HG03196 (cell line): ENCODE measurements around the gene PLK4.
"Not testable (repeated sequence)": the region's sequence is repeated elsewhere in the genome, so short reads cannot be mapped to it uniquely, and the experiment has no call there.

Experiments used
- ATAC-seq: cut with Tn5 transposase; IDR thresholded peaks from one replicate; pipeline ENCODE4 v1.9.1; 2021; ENCODE audit not compliant: unreplicated experiment

Gene PLK4

GRCh38 chr4:127905029-127905428 is 24.3 kb downstream of the PLK4 start:
- no peak for ATAC-seq

- no peak for ATAC-seq
Measured at GRCh38 chr4:127916512-127916911, 35.8 kb downstream of the PLK4 start.

DNA sequence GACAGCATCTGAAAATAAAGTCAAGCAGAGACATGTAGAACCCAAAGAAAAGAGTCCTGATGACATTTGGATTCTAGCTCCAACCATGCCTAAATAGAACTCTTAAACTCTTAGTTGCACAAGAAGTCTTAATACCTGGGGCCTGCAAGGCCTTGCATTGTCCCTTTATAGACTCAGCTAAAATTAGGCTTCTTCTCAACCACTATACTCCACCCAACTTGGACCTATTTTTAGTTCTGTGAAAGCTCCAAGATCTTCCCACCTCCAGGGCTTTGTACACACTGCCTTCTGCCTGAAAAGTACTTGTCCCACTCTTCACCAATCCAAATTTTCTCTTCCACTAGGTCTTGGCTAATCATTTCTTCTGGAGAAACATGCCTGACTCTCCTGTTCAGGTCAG is 36.5 kb downstream of the PLK4 start:
- no peak for ATAC-seq

DNA sequence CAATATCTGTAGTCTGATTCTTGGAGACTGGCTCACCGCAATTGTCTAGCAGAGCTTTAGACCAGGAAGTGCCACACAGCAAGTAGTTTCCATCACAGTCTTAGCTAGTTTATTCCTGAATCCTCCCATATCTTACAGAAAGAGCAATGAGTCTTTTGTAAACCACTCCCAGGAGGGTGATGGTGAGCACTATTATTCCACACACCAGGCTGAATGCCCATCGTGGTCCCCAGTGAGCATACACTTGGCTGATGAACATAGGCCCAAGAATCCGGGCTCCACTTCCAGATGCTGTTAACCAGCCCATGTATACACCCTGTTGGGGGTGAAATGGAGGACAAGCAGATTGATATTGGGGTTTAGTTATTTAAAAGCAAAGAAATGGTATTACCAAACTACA is 39.8 kb downstream of the PLK4 start:
- no peak for ATAC-seq

DNA sequence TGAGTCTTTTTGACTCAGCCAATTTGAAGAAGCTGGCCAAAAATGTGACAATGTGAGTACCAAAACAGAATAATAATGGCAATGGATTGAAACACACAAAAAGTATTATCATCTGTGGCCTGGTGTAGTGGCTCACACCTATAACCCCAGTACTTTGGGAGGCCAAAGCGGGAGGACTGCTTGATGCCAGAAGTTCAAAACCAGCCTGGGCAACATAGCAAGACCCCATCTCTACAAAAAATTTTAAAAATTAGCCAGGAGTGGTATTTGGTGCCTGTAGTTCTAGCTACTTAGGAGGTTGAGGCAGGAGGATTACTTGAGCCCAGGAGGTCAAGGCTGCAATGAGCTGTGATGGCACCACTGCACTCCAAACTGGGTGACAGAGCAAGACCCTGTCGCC is 41.5 kb downstream of the PLK4 start:
- no peak for ATAC-seq

GRCh38 chr4:127925720-127926119 is 45.0 kb downstream of the PLK4 start:
- ATAC-seq = not testable (repeated sequence)

DNA sequence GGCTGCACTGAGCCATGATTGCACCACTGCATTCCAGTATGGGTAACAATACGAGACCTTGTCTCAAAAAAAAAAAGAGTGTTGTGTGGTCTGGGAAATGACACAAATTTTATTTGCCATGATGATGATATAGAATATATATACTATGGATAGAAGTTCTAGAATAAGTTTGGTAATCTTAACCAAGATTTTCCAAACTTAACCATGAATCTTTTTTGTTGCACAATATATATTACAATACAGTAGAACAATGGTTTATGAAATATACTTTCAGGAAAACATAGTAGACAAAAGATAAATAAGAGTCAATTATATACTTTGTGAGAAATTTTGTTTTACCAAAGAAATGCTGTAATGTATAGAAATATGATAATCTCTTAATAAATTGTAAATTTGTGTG is 49.5 kb downstream of the PLK4 start:
- ATAC-seq = no peak

GRCh38 chr4:127931836-127932235 is 51.1 kb downstream of the PLK4 start:
- not testable (repeated sequence) for ATAC-seq

DNA sequence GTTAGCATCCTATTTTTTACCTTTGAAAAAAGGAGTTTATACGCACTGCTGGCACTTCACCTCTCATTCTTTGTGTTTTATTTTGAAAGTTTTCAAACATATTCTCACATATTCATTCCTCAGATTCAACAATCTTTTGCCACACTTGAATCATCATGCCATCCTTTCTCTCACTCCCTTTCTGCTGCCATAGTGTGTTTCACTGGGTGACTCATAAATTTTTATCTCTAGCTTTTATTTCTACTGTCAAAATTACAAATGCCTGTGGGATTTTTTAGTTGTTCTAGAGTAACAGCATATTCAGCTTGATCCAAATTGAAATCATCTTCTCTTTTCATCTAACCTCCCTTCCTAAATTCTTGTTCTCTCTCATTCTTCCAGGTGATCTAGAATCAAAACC is 56.3 kb downstream of the PLK4 start:
- no peak for ATAC-seq
